Keratinocyte (primary cell): ENCODE measurements around the gene VPS41.

Source experiments
- CTCF ChIP-seq, 3 experiments: IDR thresholded peaks in 1 of 3; conservative IDR thresholded peaks in 1 of 3; optimal IDR thresholded peaks in 1 of 3; 2 replicates in 2 of 3; 3 replicates in 1 of 3; pipeline versions ENCODE3 to v1.5.1; 2011; ENCODE audit warnings: low read length in 3 of 3, mild to moderate bottlenecking in 3 of 3, moderate library complexity in 2 of 3, control low read depth in 1 of 3, inconsistent platforms in 1 of 3; ENCODE audit not compliant: insufficient read depth in 2 of 3; ENCODE audit errors: extremely low read depth in 1 of 3
- EZH2 ChIP-seq: IDR thresholded peaks from one replicate; pipeline ENCODE4 v1.6.1; 2012; ENCODE audit warnings: inconsistent platforms, mild to moderate bottlenecking, low read length, moderate library complexity

GRCh38 chr7:38675494-38676106 lies 233.4 kb downstream of the VPS41 start:
- TF ChIP-seq CTCF (optimal IDR thresholded peaks at IDR 0.05 in 1 of 3, IDR thresholded peaks at IDR 0.05 in 1 of 3, conservative IDR thresholded peaks at IDR 0.05 in 1 of 3; ENCODE audit: extremely low read depth in 1 of 3, insufficient read depth in 2 of 3, low read length in 3 of 3) (no peak), EZH2 (no peak)
